ENCODE data around the gene FMN1.

DNA sequence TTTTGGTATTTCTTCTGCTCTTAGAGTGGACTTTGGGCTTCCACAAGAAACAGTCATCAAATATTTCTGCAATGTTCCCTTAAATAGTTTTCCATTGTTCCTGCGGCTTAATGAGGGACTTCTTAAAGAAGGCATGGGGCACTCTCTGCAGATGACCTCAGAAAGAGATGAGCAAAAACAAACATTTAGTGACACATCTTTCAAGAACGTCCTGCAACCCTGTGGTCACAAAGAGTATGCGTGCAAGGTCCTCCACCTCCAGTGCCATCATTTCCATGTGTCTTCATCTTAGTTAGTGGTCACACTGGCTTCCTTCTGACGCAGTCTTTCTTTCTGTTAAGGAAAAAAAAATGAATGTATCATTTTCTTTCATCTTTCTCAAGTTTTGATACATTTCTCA is 420.5 kb downstream of the FMN1 start:
- TF ChIP-seq, protein P1, sequence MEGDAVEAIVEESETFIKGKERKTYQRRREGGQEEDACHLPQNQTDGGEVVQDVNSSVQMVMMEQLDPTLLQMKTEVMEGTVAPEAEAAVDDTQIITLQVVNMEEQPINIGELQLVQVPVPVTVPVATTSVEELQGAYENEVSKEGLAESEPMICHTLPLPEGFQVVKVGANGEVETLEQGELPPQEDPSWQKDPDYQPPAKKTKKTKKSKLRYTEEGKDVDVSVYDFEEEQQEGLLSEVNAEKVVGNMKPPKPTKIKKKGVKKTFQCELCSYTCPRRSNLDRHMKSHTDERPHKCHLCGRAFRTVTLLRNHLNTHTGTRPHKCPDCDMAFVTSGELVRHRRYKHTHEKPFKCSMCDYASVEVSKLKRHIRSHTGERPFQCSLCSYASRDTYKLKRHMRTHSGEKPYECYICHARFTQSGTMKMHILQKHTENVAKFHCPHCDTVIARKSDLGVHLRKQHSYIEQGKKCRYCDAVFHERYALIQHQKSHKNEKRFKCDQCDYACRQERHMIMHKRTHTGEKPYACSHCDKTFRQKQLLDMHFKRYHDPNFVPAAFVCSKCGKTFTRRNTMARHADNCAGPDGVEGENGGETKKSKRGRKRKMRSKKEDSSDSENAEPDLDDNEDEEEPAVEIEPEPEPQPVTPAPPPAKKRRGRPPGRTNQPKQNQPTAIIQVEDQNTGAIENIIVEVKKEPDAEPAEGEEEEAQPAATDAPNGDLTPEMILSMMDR (IDR thresholded peaks at IDR 0.05), result no peak
- no peak for TF ChIP-seq POLR2A (IDR thresholded peaks at IDR 0.05)

All from esophagus squamous epithelium (tissue), 4 donors.